Erythroblast (primary cell): Measurements from ENCODE around the gene ACTL8.

Source experiments
- GATA1 ChIP-seq: IDR thresholded peaks from 2 replicates; pipeline ENCODE4 v1.6.1; 2011; ENCODE audit warnings: low read depth, mild to moderate bottlenecking, control low read depth, low read length, moderate library complexity
- POLR2A ChIP-seq: IDR thresholded peaks from 2 replicates; pipeline ENCODE4 v1.6.1; 2011; ENCODE audit warnings: mild to moderate bottlenecking, low read length

DNA sequence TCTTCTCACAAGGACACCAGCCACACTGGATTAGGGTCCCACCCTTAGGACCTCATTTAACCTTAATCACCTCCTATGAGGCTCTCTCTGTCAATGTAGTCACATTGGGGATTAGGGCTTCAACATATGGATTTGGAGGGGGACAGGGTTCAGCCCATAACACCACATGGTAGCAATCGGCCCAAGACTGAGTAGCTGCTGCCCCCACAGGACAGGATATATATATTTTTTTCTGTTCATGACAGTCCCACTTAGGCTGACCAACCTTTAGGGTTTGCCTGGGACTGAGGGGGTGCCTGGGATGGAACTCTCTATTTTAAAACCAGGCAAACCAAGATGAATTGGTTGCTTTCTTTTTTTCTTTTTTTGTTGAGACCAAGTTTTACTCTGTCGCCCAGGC lies 8.2 kb upstream of the ACTL8 start:
- no peak for TF ChIP-seq POLR2A
- TF ChIP-seq GATA1: no peak
